Measurements from ENCODE around the gene LRRC8E. TPM values are rescaled to one million over a fixed set of nuclear protein-coding genes. Genes with fewer than 3 reads are reported as not detected.

The LRRC8E gene
- total RNA-seq, 1 donor from 2014 or later = 0.08 TPM

DNA sequence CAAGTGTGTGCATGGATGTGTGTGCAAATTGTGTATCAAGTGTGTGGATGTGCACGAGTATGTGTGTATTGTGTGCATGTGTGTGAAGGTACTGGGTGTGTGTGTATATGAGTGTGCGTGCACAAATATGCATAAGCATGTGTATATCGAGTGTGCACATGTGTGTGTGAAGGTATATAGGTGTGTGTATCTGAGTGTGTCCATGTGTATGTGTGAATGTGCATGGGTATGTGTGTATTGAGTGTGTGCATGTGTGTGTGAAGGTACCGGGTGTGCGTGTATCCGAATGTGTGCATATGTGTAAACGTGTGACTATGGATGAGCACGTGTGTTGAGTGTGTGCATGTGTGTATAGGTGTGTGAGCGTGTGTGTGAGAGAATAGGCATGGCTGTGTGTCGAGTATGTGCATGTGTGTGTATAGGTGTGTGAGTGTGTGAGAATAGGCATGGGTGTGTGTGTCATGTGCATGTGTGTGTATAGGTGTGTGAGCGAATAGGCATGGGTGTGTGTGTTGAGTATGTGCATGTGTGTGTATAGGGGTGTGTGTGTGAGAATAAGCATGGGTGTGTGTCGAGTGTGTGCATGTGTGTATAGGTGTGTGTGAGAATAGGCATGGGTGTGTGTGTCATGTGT, 45.5 kb upstream of the LRRC8E start:
- Mint-ChIP-seq H3K27me3 (ENCODE audit: unreplicated experiment) (peaks cover 20% of the 10 kb centered on the region), H3K4me1 (ENCODE audit: unreplicated experiment) (peaks cover 2% of the 10 kb centered on the region), H3K36me3 (ENCODE audit: low read depth, unreplicated experiment) (peaks cover 8% of the 10 kb centered on the region), H3K27ac (ENCODE audit: unreplicated experiment) (no peak overlapping the region), H3K4me3 (ENCODE audit: unreplicated experiment) (no peak overlapping the region), H3K9me3 (ENCODE audit: unreplicated experiment) (no peaks in the 10 kb centered on the region)
- no peak for DNase-seq (ENCODE audit: low spot score)
- TF ChIP-seq CTCF (IDR thresholded peaks at IDR 0.05; ENCODE audit: unreplicated experiment) = no peak

DNA sequence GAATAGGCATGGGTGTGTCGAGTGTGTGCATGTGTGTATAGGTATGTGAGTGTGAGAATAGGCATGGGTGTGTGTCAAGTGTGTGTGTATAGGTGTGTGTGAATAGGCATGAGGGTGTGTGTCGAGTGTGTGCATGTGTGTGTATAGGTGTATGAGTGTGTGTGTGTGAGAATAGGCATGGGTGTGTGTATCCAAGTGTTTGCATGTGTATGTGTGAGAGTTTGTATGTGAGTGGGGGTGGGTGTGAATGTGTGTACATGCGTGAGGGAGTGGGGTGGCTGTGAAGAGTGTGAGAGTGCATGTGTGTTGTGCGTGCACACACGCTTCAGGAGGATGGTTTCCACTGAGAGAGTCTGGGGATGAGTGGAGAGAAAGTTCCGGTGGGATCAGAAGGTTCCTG, 44.8 kb upstream of the LRRC8E start:
- Mint-ChIP-seq H3K9me3 (ENCODE audit: unreplicated experiment) (no peaks in the 10 kb centered on the region), H3K36me3 (ENCODE audit: low read depth, unreplicated experiment) (peaks cover 8% of the 10 kb centered on the region), H3K4me3 (ENCODE audit: unreplicated experiment) (no peak overlapping the region), H3K27me3 (ENCODE audit: unreplicated experiment) (peaks cover 17% of the 10 kb centered on the region), H3K4me1 (ENCODE audit: unreplicated experiment) (peaks cover 2% of the 10 kb centered on the region), H3K27ac (ENCODE audit: unreplicated experiment) (no peak overlapping the region)
- no peak for TF ChIP-seq CTCF (IDR thresholded peaks at IDR 0.05; ENCODE audit: unreplicated experiment)
- no peak for DNase-seq (ENCODE audit: low spot score)

- H3K27ac Mint-ChIP-seq (ENCODE audit: unreplicated experiment) = no peak overlapping the region
- no peaks in the 10 kb centered on the region for H3K9me3 Mint-ChIP-seq (ENCODE audit: unreplicated experiment)
- no peak for TF ChIP-seq CTCF (IDR thresholded peaks at IDR 0.05; ENCODE audit: unreplicated experiment)
- DNase-seq (ENCODE audit: low spot score) = no peak
- peaks cover 11% of the 10 kb centered on the region for H3K27me3 Mint-ChIP-seq (ENCODE audit: unreplicated experiment)
- peaks cover 2% of the 10 kb centered on the region for H3K4me1 Mint-ChIP-seq (ENCODE audit: unreplicated experiment)
- H3K36me3 Mint-ChIP-seq (ENCODE audit: low read depth, unreplicated experiment) = peaks cover 8% of the 10 kb centered on the region
- H3K4me3 Mint-ChIP-seq (ENCODE audit: unreplicated experiment) = no peak overlapping the region
Observed at GRCh38 chr19:7844405-7844804, 43.9 kb upstream of the LRRC8E start.

GRCh38 chr19:7844951-7845350, 43.4 kb upstream of the LRRC8E start:
- no peak overlapping the region for H3K27ac Mint-ChIP-seq (ENCODE audit: unreplicated experiment)
- no peak overlapping the region for H3K4me3 Mint-ChIP-seq (ENCODE audit: unreplicated experiment)
- no peak for TF ChIP-seq CTCF (IDR thresholded peaks at IDR 0.05; ENCODE audit: unreplicated experiment)
- H3K36me3 Mint-ChIP-seq (ENCODE audit: low read depth, unreplicated experiment) = peaks cover 8% of the 10 kb centered on the region
- no peaks in the 10 kb centered on the region for H3K9me3 Mint-ChIP-seq (ENCODE audit: unreplicated experiment)
- DNase-seq (ENCODE audit: low spot score) = no peak
- peaks cover 2% of the 10 kb centered on the region for H3K4me1 Mint-ChIP-seq (ENCODE audit: unreplicated experiment)
- peaks cover 7% of the 10 kb centered on the region for H3K27me3 Mint-ChIP-seq (ENCODE audit: unreplicated experiment)

DNA sequence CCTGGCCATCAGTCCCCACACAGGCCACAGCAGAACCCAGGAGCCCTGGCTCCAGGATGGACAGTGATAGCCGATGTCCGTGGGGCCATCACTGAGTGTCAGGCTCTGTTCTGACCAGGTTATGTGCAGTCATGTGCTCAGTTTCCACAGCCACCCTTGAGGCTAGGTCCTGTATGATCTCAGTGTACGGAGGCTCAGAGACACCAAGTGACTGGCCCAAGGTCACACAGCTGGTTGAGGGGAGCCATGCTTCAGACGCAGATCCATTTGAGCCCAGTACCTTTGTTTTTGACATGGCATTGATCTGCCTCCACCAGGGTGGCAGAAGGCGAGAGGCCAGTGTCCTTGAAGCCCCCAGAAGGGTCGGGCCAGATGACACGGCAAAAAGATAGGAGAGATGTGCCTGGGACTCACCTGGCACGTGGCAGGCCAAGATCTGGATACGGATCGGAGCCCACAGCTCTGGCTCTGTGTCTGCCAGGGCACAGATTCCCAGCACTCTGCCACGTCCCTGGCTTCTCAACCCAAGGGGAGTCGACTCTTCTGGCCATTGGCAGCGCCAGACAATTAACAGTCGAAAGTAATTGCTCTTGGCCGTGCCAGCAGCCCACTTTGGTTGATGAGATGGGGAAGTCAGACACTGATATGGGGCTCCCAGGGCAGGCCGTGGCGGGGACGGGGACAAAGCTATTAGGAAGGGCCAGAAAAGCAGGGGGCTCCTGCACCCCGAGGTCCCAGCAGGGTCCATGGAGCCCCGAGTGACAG, 42.7 kb upstream of the LRRC8E start:
- TF ChIP-seq CTCF (IDR thresholded peaks at IDR 0.05; ENCODE audit: unreplicated experiment) = no peak
- Mint-ChIP-seq H3K9me3 (ENCODE audit: unreplicated experiment) (no peaks in the 10 kb centered on the region), H3K27me3 (ENCODE audit: unreplicated experiment) (peaks cover 10% of the 10 kb centered on the region), H3K4me3 (ENCODE audit: unreplicated experiment) (no peak overlapping the region), H3K4me1 (ENCODE audit: unreplicated experiment) (peaks cover 2% of the 10 kb centered on the region), H3K36me3 (ENCODE audit: low read depth, unreplicated experiment) (peaks cover 6% of the 10 kb centered on the region), H3K27ac (ENCODE audit: unreplicated experiment) (no peak overlapping the region)
- no peak for DNase-seq (ENCODE audit: low spot score)

Data from endothelial cell (in vitro differentiated cells).